GM12873 (cell line): ENCODE results near the gene ALS2.

Source experiments
- TF ChIP-seq, protein P1 (sequence below): IDR thresholded peaks from 2 replicates; pipeline ENCODE4 v1.5.1; 2012; ENCODE audit warnings: low read depth, mild to moderate bottlenecking, moderate library complexity, low read length, control low read depth; ENCODE audit not compliant: insufficient read depth; ENCODE audit errors: missing control alignments

The ALS2 gene

DNA sequence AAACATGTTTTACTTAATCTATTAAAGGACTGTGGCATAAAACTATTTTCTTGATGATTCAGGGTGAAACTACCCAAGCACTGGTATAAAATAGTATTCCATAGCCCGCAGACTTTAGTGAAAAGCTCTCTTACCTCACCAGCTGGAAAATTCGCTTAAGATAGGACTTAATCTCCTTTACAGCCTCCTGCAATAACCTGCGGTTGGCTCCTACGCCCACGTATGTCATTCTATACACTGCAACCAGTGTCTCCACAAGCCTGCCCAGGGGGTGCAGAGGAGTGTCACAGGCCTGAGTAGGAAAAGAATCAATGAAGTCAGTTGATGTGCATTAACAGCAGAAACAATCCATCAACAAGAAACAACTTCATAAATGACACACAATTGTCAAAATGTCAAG is 71.0 kb downstream of the ALS2 start:
- TF ChIP-seq, protein P1, sequence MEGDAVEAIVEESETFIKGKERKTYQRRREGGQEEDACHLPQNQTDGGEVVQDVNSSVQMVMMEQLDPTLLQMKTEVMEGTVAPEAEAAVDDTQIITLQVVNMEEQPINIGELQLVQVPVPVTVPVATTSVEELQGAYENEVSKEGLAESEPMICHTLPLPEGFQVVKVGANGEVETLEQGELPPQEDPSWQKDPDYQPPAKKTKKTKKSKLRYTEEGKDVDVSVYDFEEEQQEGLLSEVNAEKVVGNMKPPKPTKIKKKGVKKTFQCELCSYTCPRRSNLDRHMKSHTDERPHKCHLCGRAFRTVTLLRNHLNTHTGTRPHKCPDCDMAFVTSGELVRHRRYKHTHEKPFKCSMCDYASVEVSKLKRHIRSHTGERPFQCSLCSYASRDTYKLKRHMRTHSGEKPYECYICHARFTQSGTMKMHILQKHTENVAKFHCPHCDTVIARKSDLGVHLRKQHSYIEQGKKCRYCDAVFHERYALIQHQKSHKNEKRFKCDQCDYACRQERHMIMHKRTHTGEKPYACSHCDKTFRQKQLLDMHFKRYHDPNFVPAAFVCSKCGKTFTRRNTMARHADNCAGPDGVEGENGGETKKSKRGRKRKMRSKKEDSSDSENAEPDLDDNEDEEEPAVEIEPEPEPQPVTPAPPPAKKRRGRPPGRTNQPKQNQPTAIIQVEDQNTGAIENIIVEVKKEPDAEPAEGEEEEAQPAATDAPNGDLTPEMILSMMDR, result no peak

- TF ChIP-seq, protein P1, result no peak
These were observed 71.7 kb downstream of the ALS2 start for GRCh38 chr2:201709049-201709448.

- TF ChIP-seq, protein P1, result no peak
These were observed 73.0 kb downstream of the ALS2 start for GRCh38 chr2:201707753-201708152.

GRCh38 chr2:201707142-201707541 is 73.6 kb downstream of the ALS2 start:
- TF ChIP-seq, protein P1, result no peak

DNA sequence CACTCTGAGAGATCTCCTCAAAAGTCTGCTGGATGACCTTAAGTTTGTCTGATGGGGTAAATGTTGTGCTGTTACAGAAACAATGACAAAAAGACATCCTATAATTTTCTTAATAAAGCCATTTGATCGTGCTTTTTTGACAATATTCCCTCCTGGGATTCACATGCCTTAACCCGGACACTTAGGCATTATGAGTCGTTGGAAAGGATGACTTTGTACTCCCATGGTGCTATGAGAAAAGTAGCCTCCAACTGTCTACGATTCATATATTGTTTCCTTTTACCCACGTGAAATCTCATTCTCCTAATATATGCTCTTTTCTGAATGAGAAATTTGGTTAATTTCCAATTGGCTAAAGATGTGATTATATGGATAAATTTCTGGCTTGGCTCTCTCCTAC is 76.2 kb downstream of the ALS2 start:
- TF ChIP-seq, protein P1, result no peak

GRCh38 chr2:201701646-201702045 is 79.1 kb downstream of the ALS2 start:
- TF ChIP-seq, protein P1, result no peak

- TF ChIP-seq, protein P1, result no peak
These were observed 81.3 kb downstream of the ALS2 start for GRCh38 chr2:201699416-201699815.
